Nephron progenitor cell (in vitro differentiated cells): ENCODE data around the gene KCNE4.

Experiments
- DNase-seq: peaks from one replicate; pipeline ENCODE4 v3.0.0; 2021
- H3K27ac Mint-ChIP-seq: 2 replicates; pipeline ENCODE4 v1.8.0; 2021; ENCODE audit warnings: mild to moderate bottlenecking, moderate library complexity, mixed read lengths
- H3K27me3 Mint-ChIP-seq: 2 replicates; pipeline ENCODE4 v1.8.0; 2021; ENCODE audit warnings: mild to moderate bottlenecking, low read depth, mixed read lengths; ENCODE audit not compliant: poor library complexity
- H3K36me3 Mint-ChIP-seq: 2 replicates; pipeline ENCODE4 v1.8.0; 2021; ENCODE audit warnings: low read depth, mixed read lengths
- H3K4me1 Mint-ChIP-seq: 2 replicates; pipeline ENCODE4 v1.8.0; 2021; ENCODE audit warnings: mixed read lengths
- H3K4me3 Mint-ChIP-seq: 2 replicates; pipeline ENCODE4 v1.8.0; 2021; ENCODE audit warnings: mild to moderate bottlenecking, moderate library complexity, mixed read lengths
- H3K9me3 Mint-ChIP-seq: 2 replicates; pipeline ENCODE4 v1.8.0; 2021; ENCODE audit warnings: mild to moderate bottlenecking, moderate library complexity, mixed read lengths
- TF ChIP-seq, protein P1 (sequence below): fragments of 200-600 bp; sonication (generic); IDR thresholded peaks from 2 replicates; pipeline ENCODE4 v1.5.0; 2021; ENCODE audit warnings: antibody characterized with exemption

KCNE4 gene

DNA sequence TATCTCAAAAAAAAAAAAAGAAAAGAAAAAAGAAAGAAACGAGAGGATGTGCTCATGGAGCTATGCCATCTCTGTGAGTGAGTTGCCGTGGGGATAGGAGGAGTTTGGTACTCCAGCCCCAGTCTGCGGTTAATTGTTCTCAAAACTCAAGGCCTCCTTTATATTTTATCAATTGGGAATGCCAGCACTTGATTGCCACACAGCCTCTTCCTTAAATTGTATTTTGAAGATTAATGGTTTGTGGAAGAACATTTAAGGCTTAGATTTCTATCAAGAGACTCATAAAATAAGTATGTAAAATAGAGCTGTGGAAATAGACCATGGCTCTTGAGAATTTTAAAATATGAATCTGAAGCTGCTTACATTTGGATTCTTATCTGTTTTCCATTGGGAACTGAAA is 29.8 kb downstream of the KCNE4 start:
- Mint-ChIP-seq H3K27ac (no peak overlapping the region), H3K4me3 (no peak overlapping the region), H3K9me3 (peaks cover 3% of the 10 kb centered on the region), H3K4me1 (no peaks in the 10 kb centered on the region), H3K27me3 (peaks cover 7% of the 10 kb centered on the region), H3K36me3 (no peaks in the 10 kb centered on the region)
- DNase-seq, result no peak
- TF ChIP-seq, protein P1, sequence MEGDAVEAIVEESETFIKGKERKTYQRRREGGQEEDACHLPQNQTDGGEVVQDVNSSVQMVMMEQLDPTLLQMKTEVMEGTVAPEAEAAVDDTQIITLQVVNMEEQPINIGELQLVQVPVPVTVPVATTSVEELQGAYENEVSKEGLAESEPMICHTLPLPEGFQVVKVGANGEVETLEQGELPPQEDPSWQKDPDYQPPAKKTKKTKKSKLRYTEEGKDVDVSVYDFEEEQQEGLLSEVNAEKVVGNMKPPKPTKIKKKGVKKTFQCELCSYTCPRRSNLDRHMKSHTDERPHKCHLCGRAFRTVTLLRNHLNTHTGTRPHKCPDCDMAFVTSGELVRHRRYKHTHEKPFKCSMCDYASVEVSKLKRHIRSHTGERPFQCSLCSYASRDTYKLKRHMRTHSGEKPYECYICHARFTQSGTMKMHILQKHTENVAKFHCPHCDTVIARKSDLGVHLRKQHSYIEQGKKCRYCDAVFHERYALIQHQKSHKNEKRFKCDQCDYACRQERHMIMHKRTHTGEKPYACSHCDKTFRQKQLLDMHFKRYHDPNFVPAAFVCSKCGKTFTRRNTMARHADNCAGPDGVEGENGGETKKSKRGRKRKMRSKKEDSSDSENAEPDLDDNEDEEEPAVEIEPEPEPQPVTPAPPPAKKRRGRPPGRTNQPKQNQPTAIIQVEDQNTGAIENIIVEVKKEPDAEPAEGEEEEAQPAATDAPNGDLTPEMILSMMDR, result no peak

DNA sequence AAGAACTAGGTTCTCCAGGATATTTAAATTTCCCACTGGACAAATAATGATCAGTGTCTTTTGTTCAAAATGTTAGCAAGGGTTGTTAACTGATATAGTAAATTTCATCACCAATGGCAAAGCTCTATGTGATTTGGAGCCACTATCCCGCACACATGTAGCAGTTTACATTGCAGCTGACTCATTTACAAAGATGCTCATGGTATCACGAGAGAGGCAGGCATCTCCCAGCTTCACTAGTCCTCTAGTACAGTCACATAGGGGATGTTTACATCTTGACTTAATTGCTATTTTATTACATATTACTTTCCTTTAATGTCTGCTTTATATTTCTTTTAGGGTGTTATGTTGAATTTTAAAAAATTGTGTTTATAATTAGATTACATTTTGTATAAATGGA is 30.7 kb downstream of the KCNE4 start:
- TF ChIP-seq, protein P1, result no peak
- Mint-ChIP-seq H3K27ac (no peak overlapping the region), H3K27me3 (peaks cover 7% of the 10 kb centered on the region), H3K4me1 (no peaks in the 10 kb centered on the region), H3K36me3 (no peaks in the 10 kb centered on the region), H3K4me3 (no peak overlapping the region), H3K9me3 (no peaks in the 10 kb centered on the region)
- DNase-seq, result no peak

DNA sequence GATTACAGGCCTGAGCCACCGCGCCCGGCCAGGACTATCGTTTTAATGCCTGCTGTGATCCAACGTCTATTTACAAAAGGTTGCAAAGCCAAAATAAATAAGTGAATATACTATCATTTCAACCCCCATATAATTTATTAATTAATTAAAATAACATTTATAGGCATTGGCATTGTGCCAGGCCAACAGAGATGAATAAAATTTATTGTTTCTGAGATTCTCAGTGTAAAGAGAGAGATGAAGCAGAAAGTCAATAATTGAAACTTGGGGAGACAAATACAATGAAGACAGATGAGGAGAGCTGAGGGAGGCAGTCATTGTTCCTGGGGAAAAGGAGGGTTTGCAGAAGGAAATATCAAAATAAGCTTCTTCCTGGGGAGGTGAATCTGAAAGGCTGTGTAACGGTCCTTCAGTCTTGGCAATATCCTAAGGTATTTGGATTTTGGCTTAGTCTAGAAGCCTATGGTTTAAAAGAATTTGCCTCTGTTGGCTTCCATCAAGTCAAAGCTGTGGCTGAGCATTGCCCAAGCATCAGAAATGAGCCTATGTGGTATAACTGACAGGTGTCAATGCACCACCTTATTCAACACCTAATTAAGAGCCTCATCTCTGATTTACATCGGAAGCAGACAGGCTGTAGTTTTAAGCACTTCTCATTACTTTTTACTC is 31.5 kb downstream of the KCNE4 start:
- no peaks in the 10 kb centered on the region for H3K36me3 Mint-ChIP-seq
- no peaks in the 10 kb centered on the region for H3K4me1 Mint-ChIP-seq
- TF ChIP-seq, protein P1, result no peak
- no peak for DNase-seq
- no peaks in the 10 kb centered on the region for H3K9me3 Mint-ChIP-seq
- peaks cover 7% of the 10 kb centered on the region for H3K27me3 Mint-ChIP-seq
- no peak overlapping the region for H3K4me3 Mint-ChIP-seq
- H3K27ac Mint-ChIP-seq, result no peak overlapping the region

DNA sequence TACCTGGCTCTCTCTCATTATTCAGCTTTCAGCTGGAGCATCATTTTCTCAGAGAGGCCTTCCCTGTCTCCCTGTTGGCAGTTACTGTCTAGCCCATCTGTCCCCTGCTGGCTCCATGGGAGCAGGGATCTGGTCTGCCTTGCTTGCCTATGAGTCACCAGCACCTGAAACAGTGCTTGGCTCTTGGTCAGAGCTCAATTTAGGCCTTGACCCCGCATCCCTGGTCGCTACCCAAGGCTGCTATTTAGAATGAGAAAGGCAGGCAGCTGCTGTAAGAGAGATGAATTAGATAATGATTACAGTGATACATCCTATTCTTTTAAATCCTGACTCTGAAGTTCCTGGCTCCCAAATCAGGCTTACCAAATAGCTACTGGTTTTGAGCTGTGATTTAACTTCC is 32.9 kb downstream of the KCNE4 start:
- Mint-ChIP-seq H3K36me3 (no peaks in the 10 kb centered on the region), H3K27me3 (peaks cover 7% of the 10 kb centered on the region), H3K4me1 (no peaks in the 10 kb centered on the region), H3K9me3 (no peaks in the 10 kb centered on the region), H3K4me3 (no peak overlapping the region), H3K27ac (no peak overlapping the region)
- TF ChIP-seq, protein P1, result no peak
- no peak for DNase-seq

DNA sequence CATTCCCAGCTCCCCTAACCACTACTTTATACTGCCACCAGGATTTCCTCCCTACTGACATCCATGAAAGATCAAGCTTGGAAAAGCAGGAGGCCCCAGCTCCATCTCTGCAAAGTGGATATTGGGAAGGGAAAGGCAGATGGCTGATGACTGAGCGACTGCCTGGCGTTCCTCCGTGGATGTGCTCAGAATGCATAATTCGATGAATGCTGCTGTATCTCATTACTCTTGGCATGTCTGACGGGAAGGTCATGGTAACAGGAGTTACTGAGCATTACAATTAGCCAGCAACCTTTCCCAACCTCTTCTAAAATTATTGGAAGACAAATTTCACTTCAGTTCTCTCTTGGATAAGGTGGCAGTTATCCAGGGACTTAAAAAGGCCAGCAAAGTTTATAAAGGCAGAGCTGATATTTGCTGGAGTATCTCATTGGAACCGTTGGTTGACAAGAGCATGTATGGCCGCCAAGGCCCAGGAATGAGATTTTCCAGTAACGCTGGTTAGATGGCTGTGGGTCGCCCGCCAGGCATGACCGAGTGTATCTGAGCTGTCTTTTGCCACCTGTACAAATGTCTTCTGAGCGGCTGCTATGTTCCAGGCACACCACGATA is 34.5 kb downstream of the KCNE4 start:
- H3K4me1 Mint-ChIP-seq, result peaks cover 12% of the 10 kb centered on the region

More for the DNA sequence above, 34.5 kb downstream of the KCNE4 start:
- H3K4me3 Mint-ChIP-seq, result no peak overlapping the region
- H3K27me3 Mint-ChIP-seq, result no peaks in the 10 kb centered on the region
- H3K36me3 Mint-ChIP-seq, result peaks cover 3% of the 10 kb centered on the region
- peaks cover 10% of the 10 kb centered on the region for H3K9me3 Mint-ChIP-seq
- no peak for DNase-seq
- H3K27ac Mint-ChIP-seq, result no peak overlapping the region
- TF ChIP-seq, protein P1, result no peak
